ENCODE data around the gene ST8SIA4.
A peak's percentile ranks its signal among the peaks of the same experiment; 100 is the strongest.

Gene ST8SIA4

DNA sequence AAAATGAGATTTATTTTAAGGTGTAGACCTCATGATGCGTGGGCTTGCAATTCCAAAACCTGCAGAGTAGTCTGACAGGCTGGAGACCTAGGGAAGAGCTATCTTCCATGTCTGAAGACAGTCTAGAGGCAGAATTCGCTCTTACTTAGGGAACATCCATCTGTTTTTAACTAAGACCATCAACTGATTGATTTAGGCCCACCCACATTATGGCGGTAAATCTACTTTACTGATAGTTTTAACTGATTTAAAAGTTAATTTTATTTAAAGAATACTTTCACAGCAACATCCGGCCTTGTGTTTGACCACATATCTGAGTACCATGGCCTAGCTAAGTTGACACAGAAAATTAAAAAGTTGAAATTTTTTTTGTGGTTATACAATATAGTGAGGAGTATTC, 6.0 kb upstream of the ST8SIA4 start:
- Histone ChIP-seq H3K79me2 (ENCODE audit: insufficient read depth, low read length) (no peaks in the 10 kb centered on the region), H3K4me3 (ENCODE audit: low read length, poor library complexity, severe bottlenecking) (no peak overlapping the region), H3F3A (ENCODE audit: low read depth) (no peaks in the 10 kb centered on the region), H3K9me3 (ENCODE audit: insufficient read depth, low read depth, low read length) (no peaks in the 10 kb centered on the region), H3K4me2 (ENCODE audit: low read depth, low read length, poor library complexity, severe bottlenecking) (no peak overlapping the region), H2AFZ (ENCODE audit: low read length) (no peak overlapping the region), H3K9me2 (replicated peaks; ENCODE audit: low read depth, low read length) (no peaks in the 10 kb centered on the region), H3K36me3 (ENCODE audit: insufficient read depth, low read length) (no peaks in the 10 kb centered on the region), H3K27me3 (ENCODE audit: insufficient read depth, low read length, poor library complexity, severe bottlenecking) (no peaks in the 10 kb centered on the region), H4K20me1 (ENCODE audit: insufficient read depth, low read length, poor library complexity, severe bottlenecking) (no peaks in the 10 kb centered on the region), H3K9ac (ENCODE audit: low read depth, low read length, poor library complexity, severe bottlenecking) (no peak overlapping the region), H3K4me1 (ENCODE audit: insufficient read depth, low read length, poor library complexity, severe bottlenecking) (peaks cover 19% of the 10 kb centered on the region)
- no peak for TF ChIP-seq EZH2phosphoT487 (IDR thresholded peaks at IDR 0.05; ENCODE audit: borderline replicate concordance)
- TF ChIP-seq, protein P1, sequence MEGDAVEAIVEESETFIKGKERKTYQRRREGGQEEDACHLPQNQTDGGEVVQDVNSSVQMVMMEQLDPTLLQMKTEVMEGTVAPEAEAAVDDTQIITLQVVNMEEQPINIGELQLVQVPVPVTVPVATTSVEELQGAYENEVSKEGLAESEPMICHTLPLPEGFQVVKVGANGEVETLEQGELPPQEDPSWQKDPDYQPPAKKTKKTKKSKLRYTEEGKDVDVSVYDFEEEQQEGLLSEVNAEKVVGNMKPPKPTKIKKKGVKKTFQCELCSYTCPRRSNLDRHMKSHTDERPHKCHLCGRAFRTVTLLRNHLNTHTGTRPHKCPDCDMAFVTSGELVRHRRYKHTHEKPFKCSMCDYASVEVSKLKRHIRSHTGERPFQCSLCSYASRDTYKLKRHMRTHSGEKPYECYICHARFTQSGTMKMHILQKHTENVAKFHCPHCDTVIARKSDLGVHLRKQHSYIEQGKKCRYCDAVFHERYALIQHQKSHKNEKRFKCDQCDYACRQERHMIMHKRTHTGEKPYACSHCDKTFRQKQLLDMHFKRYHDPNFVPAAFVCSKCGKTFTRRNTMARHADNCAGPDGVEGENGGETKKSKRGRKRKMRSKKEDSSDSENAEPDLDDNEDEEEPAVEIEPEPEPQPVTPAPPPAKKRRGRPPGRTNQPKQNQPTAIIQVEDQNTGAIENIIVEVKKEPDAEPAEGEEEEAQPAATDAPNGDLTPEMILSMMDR (conservative IDR thresholded peaks at IDR 0.05; ENCODE audit: low read length), result no peak

DNA sequence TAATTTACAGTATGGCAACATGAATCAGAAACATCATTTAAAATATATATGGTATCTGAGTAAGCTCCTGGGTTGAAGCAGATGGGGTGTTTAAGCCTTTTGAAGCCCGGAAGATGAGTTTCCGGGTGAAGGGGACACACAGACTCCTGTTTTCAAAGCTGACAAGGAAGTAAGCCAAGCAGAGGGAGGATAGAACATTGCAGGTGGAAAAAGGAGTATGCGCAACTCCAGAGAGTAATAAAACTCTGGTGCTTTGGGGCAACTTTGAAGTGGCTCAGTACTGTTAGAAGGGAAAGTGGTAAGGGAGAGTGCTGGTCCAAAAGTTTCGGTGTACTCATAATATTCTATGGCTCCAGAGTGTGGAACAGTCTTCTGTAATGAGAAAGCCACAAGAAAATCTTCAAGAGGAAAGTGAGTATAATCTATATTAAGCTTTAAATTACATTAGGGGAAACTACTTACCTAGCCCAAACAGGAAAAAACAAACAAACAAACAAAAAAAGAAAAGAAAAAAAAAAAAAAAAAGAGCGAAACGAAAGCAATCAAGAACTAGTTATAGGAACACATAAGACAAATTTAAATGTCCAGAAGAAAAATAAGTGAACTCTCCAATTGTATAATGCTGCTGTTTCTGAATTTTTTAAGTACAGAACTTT, 2.3 kb upstream of the ST8SIA4 start:
- Histone ChIP-seq H3K4me2 (ENCODE audit: low read depth, low read length, poor library complexity, severe bottlenecking) (peak overlapping the region; percentile 79), H3F3A (ENCODE audit: low read depth) (peaks cover 4% of the 10 kb centered on the region), H3K9ac (ENCODE audit: low read depth, low read length, poor library complexity, severe bottlenecking) (peak overlapping the region; percentile 99), H3K9me3 (ENCODE audit: insufficient read depth, low read depth, low read length) (no peaks in the 10 kb centered on the region), H3K4me1 (ENCODE audit: insufficient read depth, low read length, poor library complexity, severe bottlenecking) (peaks cover 19% of the 10 kb centered on the region), H2AFZ (ENCODE audit: low read length) (0 out of 2 replicates have a peak overlapping the region, but pooled peaks have one; percentile 68), H3K4me3 (ENCODE audit: low read length, poor library complexity, severe bottlenecking) (peak overlapping the region; percentile 79), H3K9me2 (replicated peaks; ENCODE audit: low read depth, low read length) (no peaks in the 10 kb centered on the region), H3K27me3 (ENCODE audit: insufficient read depth, low read length, poor library complexity, severe bottlenecking) (no peaks in the 10 kb centered on the region), H3K36me3 (ENCODE audit: insufficient read depth, low read length) (no peaks in the 10 kb centered on the region), H3K79me2 (ENCODE audit: insufficient read depth, low read length) (peaks cover 25% of the 10 kb centered on the region), H4K20me1 (ENCODE audit: insufficient read depth, low read length, poor library complexity, severe bottlenecking) (no peaks in the 10 kb centered on the region)
- no peak for TF ChIP-seq EZH2phosphoT487 (IDR thresholded peaks at IDR 0.05; ENCODE audit: borderline replicate concordance)
- TF ChIP-seq, protein P1 (conservative IDR thresholded peaks at IDR 0.05; ENCODE audit: low read length), result no peak

DNA sequence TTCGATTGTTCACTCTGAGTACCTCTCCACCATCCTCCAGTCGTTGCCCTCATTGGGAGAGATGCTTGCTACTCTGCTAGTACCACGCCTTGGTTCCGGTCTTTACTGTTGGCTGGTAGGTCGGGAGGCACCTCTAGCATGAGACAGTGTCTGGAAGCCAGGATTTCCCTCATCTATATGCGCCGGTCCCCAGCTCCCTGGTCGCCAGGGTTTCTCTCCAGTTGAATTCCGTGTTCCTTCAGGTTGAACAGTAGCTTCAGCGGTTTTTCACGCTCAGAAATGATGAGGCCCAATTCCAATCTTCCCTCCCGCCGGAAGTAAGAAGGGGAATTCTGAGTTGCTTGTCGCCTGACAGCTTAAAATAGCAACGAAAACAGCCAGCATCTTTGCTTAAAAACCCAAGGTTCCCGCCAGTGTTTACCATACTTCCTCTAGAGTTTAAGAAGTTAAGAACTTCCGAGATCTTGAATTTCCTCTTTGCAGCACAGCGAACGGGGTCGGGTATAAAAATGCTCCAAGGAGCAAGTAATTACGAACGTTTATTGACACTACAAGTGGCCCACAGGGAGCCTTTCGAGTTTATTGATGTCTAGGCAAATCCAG, 1.3 kb upstream of the ST8SIA4 start:
- H3K9me3 ChIP-seq (ENCODE audit: insufficient read depth, low read depth, low read length), result no peaks in the 10 kb centered on the region
- H3K27me3 ChIP-seq (ENCODE audit: insufficient read depth, low read length, poor library complexity, severe bottlenecking), result no peaks in the 10 kb centered on the region
- H3K36me3 ChIP-seq (ENCODE audit: insufficient read depth, low read length), result no peaks in the 10 kb centered on the region
- H3K4me2 ChIP-seq (ENCODE audit: low read depth, low read length, poor library complexity, severe bottlenecking), result peak overlapping the region; percentile 79
- peaks cover 31% of the 10 kb centered on the region for H3K79me2 ChIP-seq (ENCODE audit: insufficient read depth, low read length)
- H3K4me1 ChIP-seq (ENCODE audit: insufficient read depth, low read length, poor library complexity, severe bottlenecking), result peaks cover 17% of the 10 kb centered on the region
- TF ChIP-seq EZH2phosphoT487 (IDR thresholded peaks at IDR 0.05; ENCODE audit: borderline replicate concordance), result no peak
- TF ChIP-seq, protein P1 (conservative IDR thresholded peaks at IDR 0.05; ENCODE audit: low read length), result no peak
- H3K9ac ChIP-seq (ENCODE audit: low read depth, low read length, poor library complexity, severe bottlenecking), result peak overlapping the region; percentile 99
- peak overlapping the region; percentile 68 for H2AFZ ChIP-seq (ENCODE audit: low read length)
- H3K4me3 ChIP-seq (ENCODE audit: low read length, poor library complexity, severe bottlenecking), result peak overlapping the region; percentile 79
- H3K9me2 ChIP-seq (replicated peaks; ENCODE audit: low read depth, low read length), result no peaks in the 10 kb centered on the region
- H3F3A ChIP-seq (ENCODE audit: low read depth), result peaks cover 7% of the 10 kb centered on the region
- H4K20me1 ChIP-seq (ENCODE audit: insufficient read depth, low read length, poor library complexity, severe bottlenecking), result no peaks in the 10 kb centered on the region

All from Loucy (cell line).